Heart left ventricle (tissue), 13 donors: ENCODE measurements around the gene MSH3.

Experiments used
- CTCF ChIP-seq, 12 donors: fragments of 200-600 bp; sonication (generic) in 4 of 12; IDR thresholded peaks; one replicate each; pipeline versions ENCODE4 v1.5.0 to v1.8.0; 2018 to 2022; ENCODE audit warnings: antibody characterized with exemption in 12 of 12, mild to moderate bottlenecking in 5 of 12
- POLR2A ChIP-seq, 2 donors: fragments of 450-650 bp; IDR thresholded peaks; one replicate each; pipeline ENCODE4 v1.6.1; 2017; ENCODE audit warnings: antibody characterized with exemption in 2 of 2, mild to moderate bottlenecking in 2 of 2, moderate library complexity in 2 of 2
- donor health status: ischemic (EF 13 %, LVEDD 7.1; RV severe dilation, severe dysfunction).
- donor health status: DM: no; HTN: yes; CAD: no.
- donor health status: DM: no; HTN: no; CAD: no.
- donor health status: ischemic (EF 25% LVEDD 6.9; RV normal size, moderate dysfunction).
- donor health status: ischemic (EF 25% LVEDD 5.7; RV mildly dilated, moderate dysfunction).
- donor health status: ischemic (EF 35%, LVEDD 5.7; RV mildly dilated, moderate dysfunction).
- donor health status: nonischemic (EF 11% LVEDD 7.7; RV severe dilation, severe dysfunction).
- donor health status: DM: yes; HTN: yes; CAD: no.
- donor health status: PGD.
- donor health status: ischemic (EF 29% LVEDD 5.4; RV normal size, mild dysfunction).
- donor health status: nonischemic (EF 23%, LVEDD 6.1; RV moderate dilation, normal function).

GRCh38 chr5:80620211-80620610, 34.2 kb upstream of the MSH3 start:
- TF ChIP-seq CTCF (IDR thresholded peaks at IDR 0.05) (no peak), POLR2A (IDR thresholded peaks at IDR 0.05) (no peak)
